Psoas muscle (tissue), 8 donors: Measurements from ENCODE around the gene AGER. TPM values are rescaled to one million over a fixed set of nuclear protein-coding genes. Genes with fewer than 3 reads are reported as not detected.

Source experiments
- ATAC-seq, 4 donors: fragments of 200-7000 bp; cut with Tn5 transposase; one replicate each; pipeline ENCODE4 v1.9.1; 2020; ENCODE audit warnings: moderate library complexity in 3 of 4, mild to moderate bottlenecking in 2 of 4
- DNase-seq, 2 donors: peaks; one replicate each; pipeline ENCODE4 v3.0.0-alpha.2; 2020
- H3K27ac ChIP-seq: fragments of 200-600 bp; one replicate; pipeline ENCODE4 v1.8.0; 2022
- H3K27me3 ChIP-seq, 3 donors: fragments of 200-600 bp in 1 of 3; one replicate each; pipeline versions ENCODE4 v1.6.1 to v1.8.0; 2013 to 2022; ENCODE audit warnings: low read length in 2 of 3, mild to moderate bottlenecking in 2 of 3, moderate library complexity in 1 of 3; ENCODE audit not compliant: insufficient read depth in 3 of 3
- H3K36me3 ChIP-seq, 2 donors: fragments of 200-600 bp in 1 of 2; one replicate each; pipeline versions ENCODE4 v1.6.1 to v1.8.0; 2013 to 2022; ENCODE audit warnings: low read depth in 1 of 2, mild to moderate bottlenecking in 1 of 2, moderate library complexity in 1 of 2; ENCODE audit not compliant: insufficient read depth in 1 of 2
- H3K4me1 ChIP-seq: fragments of 200-600 bp; one replicate; pipeline ENCODE4 v1.8.0; 2022
- H3K4me3 ChIP-seq: fragments of 200-600 bp; one replicate; pipeline ENCODE4 v1.8.0; 2022; ENCODE audit warnings: mild to moderate bottlenecking
- H3K9me3 ChIP-seq: fragments of 200-600 bp; one replicate; pipeline ENCODE4 v1.8.0; 2022
- WGBS, 3 donors: extraction: QIAGEN DNeasy Blood & Tissue Kit; methylation state at CpG; one replicate each; pipeline versions ENCODE4 v1.1.6 to v1.1.7; 2013; 5-methylcytosine and 5-hydroxymethylcytosine counted together
- intact Hi-C, 2 donors: fragments of 100-400 bp; cut with DNase I; formaldehyde crosslinking; loops; one replicate each; pipeline versions ENCODE4 v1.11.0 to v1.14.2; 2022
- polyA plus RNA-seq, 3 donors: library from polyadenylated mRNA; stranded (reverse); fragments of 200-250 nt; gene quantifications; one replicate each; pipeline ENCODE4 v1.2.3, GENCODE V29; 2013
- total RNA-seq, 4 donors: library from RNA; stranded (reverse); fragmentation: NEBNext Ultra II Directional in 2 of 4; extraction: Animal tissue kit (Norgen Biotek cat#: 25700) in 2 of 4; gene quantifications; one replicate each; pipeline versions ENCODE4 v1.2.1 to v1.2.4, GENCODE V29; 2021 to 2023
- TF ChIP-seq, protein P1 (sequence below): fragments of 200-600 bp; IDR thresholded peaks from one replicate; pipeline ENCODE4 v1.8.0; 2022; ENCODE audit warnings: antibody characterized with exemption
- donor health status: healthy with polysubstance abuse.
- donor health status: DM: no; HTN: no; CAD: no; lungs with moderate emphysema.
- donor health status: Bipolar disorder and iron deficiency.
- donor health status: healthy.
- donor health status: DM: yes; HTN: yes; CAD: no.
- donor health status: DM: no; HTN: no; CAD: no.
- donor health status: DM: no; HTN: no; CAD: no.
- donor health status: DM: yes; HTN: yes; CAD: no.

The AGER gene
- total and polyA plus RNA-seq, 7 donors = 0.79 to 2.0 (median 1.2) TPM

- DNase-seq (no peak), ATAC-seq (no peak)
- WGBS, 3 donors = 79 to 83% (median 81%) methylated on average over 8 of the region's 8 CpGs
- no peaks in the 10 kb centered on the region for H3K9me3 ChIP-seq
- no peaks in the 10 kb centered on the region for H3K27me3 ChIP-seq
- H3K4me1 ChIP-seq = peaks cover 18% of the 10 kb centered on the region
- peak overlapping the region; percentile 91 for H3K27ac ChIP-seq
- H3K36me3 ChIP-seq = peaks cover 0 to 19% of the 10 kb centered on the region in 2 donors
- H3K4me3 ChIP-seq = peak overlapping the region; percentile 77
- intact Hi-C loops = loop anchor here in 1 of 2 donors (1.0 to 10.0 kb wide), 2 partner anchors 73 to 1004 kb away; partner anchors contain the start of gene COL11A2
- TF ChIP-seq, protein P1, sequence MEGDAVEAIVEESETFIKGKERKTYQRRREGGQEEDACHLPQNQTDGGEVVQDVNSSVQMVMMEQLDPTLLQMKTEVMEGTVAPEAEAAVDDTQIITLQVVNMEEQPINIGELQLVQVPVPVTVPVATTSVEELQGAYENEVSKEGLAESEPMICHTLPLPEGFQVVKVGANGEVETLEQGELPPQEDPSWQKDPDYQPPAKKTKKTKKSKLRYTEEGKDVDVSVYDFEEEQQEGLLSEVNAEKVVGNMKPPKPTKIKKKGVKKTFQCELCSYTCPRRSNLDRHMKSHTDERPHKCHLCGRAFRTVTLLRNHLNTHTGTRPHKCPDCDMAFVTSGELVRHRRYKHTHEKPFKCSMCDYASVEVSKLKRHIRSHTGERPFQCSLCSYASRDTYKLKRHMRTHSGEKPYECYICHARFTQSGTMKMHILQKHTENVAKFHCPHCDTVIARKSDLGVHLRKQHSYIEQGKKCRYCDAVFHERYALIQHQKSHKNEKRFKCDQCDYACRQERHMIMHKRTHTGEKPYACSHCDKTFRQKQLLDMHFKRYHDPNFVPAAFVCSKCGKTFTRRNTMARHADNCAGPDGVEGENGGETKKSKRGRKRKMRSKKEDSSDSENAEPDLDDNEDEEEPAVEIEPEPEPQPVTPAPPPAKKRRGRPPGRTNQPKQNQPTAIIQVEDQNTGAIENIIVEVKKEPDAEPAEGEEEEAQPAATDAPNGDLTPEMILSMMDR = no peak
These were observed 7.0 kb upstream of the AGER start for GRCh38 chr6:32190911-32191677.

DNA sequence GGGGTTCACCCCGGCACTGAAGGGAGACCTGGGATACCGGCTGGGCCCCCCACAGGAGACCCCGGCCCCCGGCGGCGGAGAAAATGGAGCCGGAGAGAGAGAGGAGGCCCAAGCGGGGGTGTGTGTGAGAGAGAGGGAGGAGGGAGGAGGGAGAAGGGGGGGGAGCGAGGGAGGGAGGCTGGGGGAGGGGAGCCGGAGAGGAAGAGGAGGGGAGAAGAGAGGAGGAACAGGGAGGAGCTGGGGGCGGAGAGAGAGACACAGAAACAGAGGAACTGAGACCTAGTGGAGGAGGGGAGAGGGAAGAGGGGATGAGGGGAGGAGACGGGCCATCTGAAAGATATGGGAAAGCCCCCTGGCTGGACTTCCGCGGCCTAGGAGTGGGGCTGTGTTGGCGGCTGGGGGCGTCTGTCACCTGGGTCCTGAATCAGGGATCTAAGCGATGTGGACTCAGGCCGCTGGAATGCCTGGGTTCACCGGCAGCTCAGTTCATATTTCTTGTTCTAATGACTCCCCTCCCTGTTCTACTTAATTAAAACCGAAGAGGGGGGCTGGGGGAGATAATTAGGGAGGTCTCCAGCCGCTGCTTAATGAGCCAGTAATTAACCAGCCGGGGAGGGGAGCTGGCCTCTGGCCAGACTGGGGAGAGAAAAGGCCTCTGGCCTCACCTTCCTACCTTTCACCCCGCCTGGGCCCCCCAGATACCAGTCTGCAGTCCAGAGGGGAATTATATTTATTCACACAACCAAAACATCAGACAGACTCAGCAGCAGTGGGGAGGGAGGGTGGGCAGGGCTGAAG lies 6.2 kb upstream of the AGER start, which contains the start of gene PBX2:
Gene PBX2, minus strand, starts transcription at position 149 of the 798 bp plus-strand sequence. CDS start 287 bp downstream, outside the sequence.
- Histone ChIP-seq H3K36me3 (peaks cover 0 to 21% of the 10 kb centered on the region in 2 donors), H3K4me1 (peaks cover 20% of the 10 kb centered on the region), H3K9me3 (no peaks in the 10 kb centered on the region), H3K27ac (peak within 1 kb of the TSS; percentile 91), H3K4me3 (peak within 1 kb of the TSS; percentile 77), H3K27me3 (no peaks in the 10 kb centered on the region)
- WGBS, 3 donors = 0 to 2% (median 1%) methylated on average over 15 to 23 of the region's 23 CpGs
- ATAC-seq (peak; percentile 76 to 82 (median 78)), DNase-seq (peak; percentile 89 to 95)
- TF ChIP-seq, protein P1 = no peak
- intact Hi-C loops = loop anchor here in 1 of 2 donors (10.0 kb wide), 1 partner anchor 1005 kb away; the partner anchor contains the start of gene COL11A2

DNA sequence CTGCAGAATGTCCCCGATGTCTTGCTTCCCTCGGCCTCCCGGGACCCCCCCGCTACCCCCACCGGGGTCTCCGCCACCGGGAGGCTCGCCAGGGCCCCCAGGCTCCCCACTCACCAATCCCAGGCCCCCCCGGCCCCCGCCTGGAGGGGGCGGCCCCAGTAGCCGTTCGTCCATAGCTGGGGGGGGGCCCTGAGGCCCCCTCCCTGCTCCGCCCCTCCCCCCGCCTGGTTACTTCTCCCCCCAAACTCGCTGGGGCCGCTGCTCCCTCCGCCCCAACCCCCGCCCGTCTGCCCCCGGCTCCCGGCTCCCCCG lies 5.6 kb upstream of the AGER start:
- peak overlapping the region; percentile 77 for H3K4me3 ChIP-seq
- DNase-seq = peak in 1 of 2 donors; percentile 52
- TF ChIP-seq, protein P1 = no peak
- peaks cover 0 to 21% of the 10 kb centered on the region in 2 donors for H3K36me3 ChIP-seq
- no peaks in the 10 kb centered on the region for H3K9me3 ChIP-seq
- ATAC-seq = peak; percentile 1 to 8 (median 4)
- no peaks in the 10 kb centered on the region for H3K27me3 ChIP-seq
- peaks cover 19% of the 10 kb centered on the region for H3K4me1 ChIP-seq
- peak overlapping the region; percentile 91 for H3K27ac ChIP-seq
- intact Hi-C loops = loop anchor here in 1 of 2 donors (10.0 kb wide), 1 partner anchor 1005 kb away; the partner anchor contains the start of gene COL11A2
- 0 to 13% (median 11%) methylated on average over 12 to 23 of the region's 23 CpGs for whole genome bisulfite sequencing, 3 donors

DNA sequence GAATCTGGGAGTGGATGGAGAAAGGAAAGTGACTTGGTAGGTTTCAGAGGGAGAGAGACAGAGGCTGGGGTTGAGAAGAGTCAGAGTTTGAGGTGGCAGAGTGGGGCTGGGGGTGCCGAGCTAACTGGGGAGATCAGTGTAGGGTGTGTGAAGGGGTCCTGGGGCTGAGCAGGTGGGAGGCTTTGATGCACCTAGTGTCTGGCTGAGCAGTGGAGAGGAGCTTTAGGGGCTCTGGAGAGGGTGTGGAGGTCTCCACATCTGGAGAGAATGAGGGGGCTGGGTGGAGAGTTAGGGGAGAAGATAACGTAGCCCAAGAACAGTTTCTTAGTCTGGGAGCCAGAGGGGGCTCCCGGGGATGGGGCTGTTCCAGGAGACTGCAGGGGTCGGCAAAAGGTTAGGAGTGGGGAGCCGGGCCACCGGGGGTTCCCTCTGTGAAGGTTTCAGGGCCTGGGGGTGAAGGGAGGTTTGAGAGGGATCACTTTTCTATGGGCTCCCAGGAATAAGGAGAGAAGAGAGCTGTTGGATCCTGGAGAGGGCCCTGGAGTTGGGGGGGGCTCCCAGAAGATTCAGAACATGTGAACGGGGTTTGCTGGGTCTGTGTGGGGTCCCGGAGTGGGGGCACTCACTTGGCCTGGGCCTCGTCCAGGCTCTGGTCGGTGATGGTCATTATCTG lies 5.2 kb upstream of the AGER start:
- no peaks in the 10 kb centered on the region for H3K27me3 ChIP-seq
- TF ChIP-seq, protein P1 = no peak
- H3K36me3 ChIP-seq = peaks cover 0 to 21% of the 10 kb centered on the region in 2 donors
- H3K4me1 ChIP-seq = peaks cover 18% of the 10 kb centered on the region
- H3K9me3 ChIP-seq = no peaks in the 10 kb centered on the region
- peak overlapping the region; percentile 77 for H3K4me3 ChIP-seq
- H3K27ac ChIP-seq = peak overlapping the region; percentile 91
- WGBS, 3 donors = 1 to 7% (median 5%) methylated on average over 9 to 10 of the region's 10 CpGs
- DNase-seq (no peak), ATAC-seq (peak in 1 of 4 donors; percentile 0)
- intact Hi-C loops = no loop called here
